Body of pancreas (tissue), 4 donors: Measurements from ENCODE around the gene ISM1.

Source experiments
- CTCF ChIP-seq, 7 experiments: fragments of 450-650 bp in 4 of 7; fragments of 200-600 bp in 3 of 7; sonication (generic) in 3 of 7; IDR thresholded peaks; one replicate each; pipeline ENCODE4 v1.5.1; 2016 to 2019; ENCODE audit warnings: antibody characterized with exemption in 7 of 7
- POLR2A ChIP-seq, 3 donors: fragments of 450-650 bp; IDR thresholded peaks; one replicate each; pipeline ENCODE4 v1.6.1; 2016; ENCODE audit warnings: antibody characterized with exemption in 3 of 3, mild to moderate bottlenecking in 2 of 3

- TF ChIP-seq CTCF (IDR thresholded peaks at IDR 0.05) (no peak), POLR2A (IDR thresholded peaks at IDR 0.05) (no peak)
These were observed 70.1 kb downstream of the ISM1 start for GRCh38 chr20:13291157-13291556.
